Activated naive CD4-positive, alpha-beta T cell (primary cell): ENCODE data around the gene SLC48A1.
A peak's percentile ranks its signal among the peaks of the same experiment; 100 is the strongest.

Experiments used
- DNase-seq, 4 experiments: peaks; one replicate each; lab custom pipeline; 2025; lab: John Stamatoyannopoulos, UW

Gene SLC48A1

DNA sequence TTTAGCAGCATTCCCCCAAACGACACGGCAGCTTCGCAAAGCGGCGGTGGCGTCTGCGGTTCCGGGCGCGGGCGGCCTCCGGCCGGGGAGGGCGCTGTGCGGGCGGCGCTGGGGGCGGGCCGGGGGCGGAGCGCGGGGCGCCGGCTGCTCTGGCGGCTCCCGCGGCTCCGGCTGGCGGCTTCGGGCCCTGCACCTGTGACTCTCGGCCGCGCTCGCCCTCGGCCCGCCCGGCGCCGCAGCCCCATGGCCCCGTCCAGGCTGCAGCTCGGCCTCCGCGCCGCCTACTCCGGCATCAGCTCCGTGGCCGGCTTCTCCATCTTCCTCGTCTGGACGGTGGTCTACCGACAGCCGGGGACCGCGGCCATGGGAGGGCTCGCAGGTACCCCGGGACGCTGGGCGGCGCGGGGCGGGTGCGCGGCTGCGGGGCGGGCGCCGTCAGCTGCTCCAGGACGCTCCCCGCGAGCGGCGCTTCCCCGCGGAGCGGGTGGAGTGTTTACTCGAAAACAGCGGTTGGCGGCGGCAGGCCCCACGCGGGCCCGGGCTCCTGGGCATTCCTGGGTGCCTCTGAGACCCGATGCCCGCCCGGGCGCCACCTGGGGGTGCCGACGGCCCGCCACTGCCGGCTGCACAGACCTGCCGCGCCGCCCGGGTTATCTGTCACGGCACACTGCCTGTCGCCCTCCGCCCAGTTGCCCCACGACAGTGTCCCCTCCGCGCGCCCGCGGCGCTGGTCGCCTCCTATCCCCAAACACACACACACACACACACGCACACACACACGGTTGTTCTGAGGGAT, at the start of gene SLC48A1:
Gene SLC48A1, plus strand, starts transcription at position 177 of the 796 bp plus-strand sequence. Its CDS starts 67 bp downstream, at position 244.
- peak; percentile 27 to 77 (median 48) for DNase-seq

DNA sequence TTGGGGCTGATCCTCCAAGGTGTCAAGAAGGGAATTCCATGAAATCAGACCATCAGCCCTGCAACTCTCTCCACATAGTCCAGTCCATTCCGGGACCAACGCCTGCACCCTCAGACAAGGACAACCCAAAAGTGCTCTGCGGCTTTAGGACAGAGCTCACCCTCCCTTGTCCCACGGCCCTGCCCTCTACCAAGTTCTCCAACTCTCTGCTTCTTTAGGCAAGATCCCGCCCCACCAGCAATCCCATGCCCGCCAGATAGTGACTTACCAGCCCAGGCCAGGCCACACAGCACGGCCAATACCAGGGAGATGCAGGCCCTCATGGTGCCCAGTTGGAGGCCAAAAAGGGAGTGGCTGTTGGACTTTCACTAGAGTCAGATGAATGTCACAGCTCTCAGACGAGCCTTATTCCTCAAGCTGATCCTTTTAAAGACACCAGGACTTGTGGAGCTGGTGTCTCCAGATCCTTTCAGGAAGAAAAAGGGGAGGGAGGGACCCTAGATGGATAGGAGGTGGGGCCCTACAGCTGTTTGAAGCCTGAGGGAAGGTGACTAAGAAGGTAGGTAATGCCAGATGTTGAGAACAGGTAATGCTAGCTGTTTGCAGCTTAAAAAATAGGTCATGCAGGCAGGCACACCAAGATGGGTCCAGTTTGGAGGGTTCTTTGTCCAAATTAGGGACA, 47.8 kb upstream of the SLC48A1 start, which contains the start of gene ENDOU:
Gene ENDOU, minus strand, starts transcription at position 400 of the 682 bp plus-strand sequence. Its CDS starts 77 bp downstream, at position 323.
- no peak for DNase-seq

DNA sequence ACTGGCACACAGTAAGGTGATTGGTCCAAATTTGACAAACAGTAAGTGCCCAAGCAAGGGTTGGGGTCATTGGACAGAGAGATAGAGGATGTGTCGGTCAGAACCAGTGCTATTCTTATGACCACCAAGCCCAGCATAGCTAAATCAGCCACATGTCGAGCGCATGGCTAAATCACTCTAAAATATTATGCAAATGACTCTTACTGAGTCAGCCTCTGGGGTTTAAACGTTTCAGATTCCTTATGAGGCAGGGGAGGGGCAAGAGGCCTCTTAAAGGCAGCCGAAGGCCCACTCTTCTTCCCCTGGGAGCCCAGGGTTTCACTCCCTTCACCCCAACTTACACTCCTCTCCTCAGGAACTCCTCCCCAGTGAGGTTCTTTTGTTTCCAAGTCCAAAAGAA, 47.1 kb upstream of the SLC48A1 start:
- no peak for DNase-seq

DNA sequence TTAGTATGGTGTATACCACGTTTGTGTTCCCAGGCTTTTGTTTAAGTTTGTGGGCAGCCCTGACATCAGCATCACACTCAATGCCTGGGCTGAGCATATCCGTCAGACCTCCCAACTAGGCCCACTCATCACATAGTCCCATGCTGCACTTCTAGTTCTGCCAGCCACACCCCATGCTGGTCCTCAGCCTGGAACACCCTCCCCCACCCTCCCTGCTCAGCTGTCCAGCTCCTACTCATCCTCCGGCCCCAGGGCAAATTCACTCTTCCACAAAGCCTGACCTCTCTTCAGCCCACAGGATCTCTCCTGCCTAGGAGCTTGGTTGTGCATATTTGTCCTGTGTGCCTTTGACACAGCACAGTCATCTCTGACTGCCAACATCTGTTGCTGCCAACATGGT, 43.8 kb upstream of the SLC48A1 start:
- DNase-seq, result no peak

DNA sequence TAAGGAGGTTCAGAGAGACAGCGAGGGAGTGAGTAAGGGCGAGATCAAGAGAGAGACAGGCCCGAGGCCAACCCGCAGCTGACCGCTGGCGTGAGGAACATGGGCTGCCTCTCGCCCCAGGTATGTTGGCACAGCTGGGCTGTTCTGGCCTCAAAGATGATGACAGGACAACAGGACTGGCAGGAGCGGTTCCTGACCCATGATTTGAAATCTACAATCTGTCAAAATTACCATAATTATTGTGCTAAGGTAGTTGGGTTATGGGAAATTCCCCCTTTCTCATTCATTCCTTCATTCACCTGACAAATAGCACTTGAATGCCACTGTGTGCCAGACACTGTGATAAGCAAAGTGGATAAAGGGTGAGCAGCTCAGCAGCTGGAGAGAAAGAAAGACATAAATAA, 42.7 kb upstream of the SLC48A1 start:
- no peak for DNase-seq

DNA sequence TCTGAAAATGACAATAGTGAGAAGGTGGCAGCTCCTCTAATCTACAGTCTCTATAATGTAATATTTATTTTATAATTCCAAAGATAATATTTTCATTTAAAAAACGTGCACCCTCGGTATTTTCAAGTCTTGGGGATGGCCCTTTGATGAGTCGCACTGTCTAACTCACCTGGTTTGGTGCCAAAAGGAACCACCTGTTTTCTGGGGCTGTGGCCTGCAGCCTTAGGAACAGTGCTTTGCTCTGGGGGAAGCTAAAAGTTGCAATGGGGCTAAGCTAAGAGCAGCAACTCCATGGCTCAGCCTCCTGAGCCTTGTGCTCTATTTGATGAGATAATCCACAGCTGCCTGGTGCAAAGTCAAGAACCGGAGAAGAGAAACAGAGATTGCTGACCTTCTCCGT, 41.3 kb upstream of the SLC48A1 start:
- DNase-seq, result no peak

DNA sequence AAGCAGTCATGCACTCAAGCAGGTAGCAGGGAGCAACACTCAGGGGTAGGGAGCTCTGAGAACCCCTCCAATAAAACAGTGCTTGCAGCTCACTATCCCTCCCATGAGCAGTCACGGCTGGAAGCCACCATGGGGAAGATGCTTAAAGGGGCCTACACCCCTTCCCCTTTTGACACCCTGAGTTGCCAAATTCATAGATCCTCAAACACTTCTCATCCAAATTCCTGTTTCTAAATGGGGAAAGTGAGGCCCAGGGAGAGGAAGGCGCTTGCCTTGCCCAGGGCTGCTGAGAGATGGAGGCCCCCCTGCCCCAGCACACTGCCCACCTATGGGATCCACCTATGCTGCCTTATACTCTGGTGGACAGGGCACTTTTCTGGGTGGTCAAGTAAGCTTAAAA, 40.5 kb upstream of the SLC48A1 start:
- DNase-seq, result no peak

DNA sequence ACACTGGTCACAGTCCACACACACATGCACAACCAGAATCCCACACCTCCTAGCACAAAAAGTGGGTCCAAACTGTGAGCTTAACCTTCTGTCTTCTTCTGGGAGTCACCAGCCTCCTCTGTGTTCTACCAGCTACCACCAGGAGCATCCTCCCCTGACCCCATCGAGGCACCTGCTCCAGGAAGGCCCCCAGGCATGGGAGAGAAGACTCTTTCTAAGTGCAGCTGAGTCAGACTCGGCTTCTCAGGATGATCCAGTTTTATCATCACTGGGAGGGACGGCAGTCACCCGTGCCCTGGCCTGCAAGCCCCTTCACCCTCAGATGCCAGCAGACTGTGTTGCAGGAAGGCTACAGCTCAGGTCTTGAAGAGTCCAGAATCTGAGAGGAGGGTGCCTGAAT, 39.9 kb upstream of the SLC48A1 start:
- no peak for DNase-seq

DNA sequence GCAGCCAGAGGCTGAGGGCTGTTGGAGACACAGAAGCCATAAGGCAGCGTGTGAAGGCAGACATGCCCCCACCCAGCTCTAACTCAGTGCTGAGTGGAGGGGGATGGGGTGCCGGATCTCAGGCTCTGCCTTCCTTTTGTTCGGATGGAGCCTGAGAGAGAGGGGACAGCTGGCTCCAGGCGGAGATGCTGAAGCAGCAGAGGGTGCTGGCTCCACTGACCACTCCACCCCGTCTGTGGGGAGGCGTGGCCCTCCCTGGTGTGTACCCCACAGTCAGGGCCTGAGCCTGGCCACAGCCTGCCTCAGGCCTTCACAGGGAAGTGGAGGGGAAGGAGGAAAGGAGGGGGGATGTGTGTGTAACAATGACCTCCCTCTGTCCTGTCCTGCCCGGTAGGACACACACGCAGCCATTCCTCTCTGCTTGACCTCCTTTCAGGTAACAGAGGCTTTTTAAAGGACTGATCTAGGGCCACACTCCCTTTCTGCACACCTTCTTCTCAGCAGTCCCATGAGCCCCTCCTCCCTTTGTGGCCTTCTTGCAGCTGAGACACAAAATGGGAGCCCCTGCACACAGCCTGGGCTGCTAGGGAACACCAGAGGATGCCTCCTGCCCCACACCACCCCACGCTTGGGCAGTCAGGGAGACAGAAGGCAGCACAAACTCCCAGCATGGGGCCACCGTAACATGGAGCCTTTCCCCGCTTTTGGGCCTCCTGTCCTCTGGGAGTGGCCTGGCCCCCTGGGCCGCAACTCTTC, 38.1 kb upstream of the SLC48A1 start:
- DNase-seq, result no peak

DNA sequence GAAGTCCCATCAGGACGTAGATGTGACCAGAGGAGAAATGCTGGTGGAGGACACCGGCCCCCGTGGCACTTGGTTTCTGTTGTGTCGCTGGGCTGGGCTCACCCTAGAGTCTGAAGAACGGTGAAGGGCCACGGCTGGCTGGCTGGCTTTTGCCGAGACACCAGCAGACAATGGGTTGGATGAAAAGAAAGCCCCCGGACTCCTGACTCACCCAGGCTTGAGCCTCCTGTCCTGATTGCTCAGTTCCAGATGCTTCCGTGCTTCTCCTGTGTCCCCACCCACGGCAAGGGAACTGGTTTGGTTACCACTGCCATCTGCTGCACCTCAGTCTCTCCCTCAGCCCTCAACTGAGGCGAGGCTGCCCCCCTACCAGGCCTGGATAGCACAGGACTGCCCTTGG, 37.4 kb upstream of the SLC48A1 start:
- no peak for DNase-seq

DNA sequence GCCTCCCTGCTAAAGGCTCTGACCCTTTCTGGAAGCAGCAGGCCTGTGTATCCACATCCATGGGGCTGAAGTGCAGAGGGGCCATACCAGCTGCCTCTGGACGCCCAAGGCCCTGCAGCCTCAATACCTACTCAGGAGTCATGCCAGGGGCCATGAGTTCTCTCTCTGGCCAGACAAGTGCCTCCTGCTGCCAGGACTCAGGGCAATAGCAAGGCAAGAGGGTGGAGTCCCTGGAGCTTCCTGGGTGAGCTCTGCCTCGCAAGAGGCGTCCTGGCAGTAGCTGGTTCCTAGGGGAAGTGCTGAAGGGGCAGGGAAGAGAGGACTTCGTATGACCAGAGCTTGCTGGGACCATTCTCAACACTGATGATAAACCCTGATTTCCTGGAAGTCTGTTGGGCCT, 36.8 kb upstream of the SLC48A1 start:
- no peak for DNase-seq

DNA sequence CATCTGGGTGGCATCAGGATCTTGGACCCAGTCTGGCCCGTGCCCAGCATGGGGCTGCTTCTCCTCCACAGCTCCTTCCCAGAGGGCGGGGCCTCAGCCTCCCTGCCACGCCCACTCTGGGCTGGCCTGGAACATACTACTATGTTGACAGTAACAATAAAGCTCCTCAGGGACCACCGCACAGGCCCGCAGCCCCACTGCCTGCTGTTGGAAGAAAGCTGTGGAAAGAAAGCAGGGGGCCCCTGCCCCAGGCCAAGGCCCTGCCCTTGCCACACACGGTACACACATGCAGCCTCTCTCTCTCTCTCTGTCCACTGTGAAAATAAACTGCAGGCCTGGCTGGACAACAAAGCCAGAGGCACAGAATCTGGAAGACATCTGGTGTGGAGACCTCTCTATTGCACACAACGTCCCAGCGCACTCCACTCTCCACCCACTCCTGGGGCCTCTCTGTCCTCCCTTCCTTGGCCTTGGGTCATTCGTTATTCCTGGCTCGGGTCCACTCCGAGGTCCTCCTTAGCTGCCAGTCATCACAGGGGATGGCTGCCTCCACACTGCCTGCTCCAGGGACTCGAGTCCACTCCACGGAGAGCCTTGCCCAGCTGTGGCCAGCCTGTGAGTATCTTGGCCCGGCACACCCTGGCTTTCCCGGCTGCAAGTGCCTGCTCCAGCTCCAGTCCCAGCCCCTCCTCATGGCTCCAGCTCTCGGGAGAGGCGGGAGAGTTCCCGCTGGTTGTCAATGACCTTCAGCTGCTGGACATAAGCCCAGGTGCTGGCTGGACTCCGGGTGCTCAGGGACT, 36.0 kb upstream of the SLC48A1 start:
- DNase-seq, result no peak

DNA sequence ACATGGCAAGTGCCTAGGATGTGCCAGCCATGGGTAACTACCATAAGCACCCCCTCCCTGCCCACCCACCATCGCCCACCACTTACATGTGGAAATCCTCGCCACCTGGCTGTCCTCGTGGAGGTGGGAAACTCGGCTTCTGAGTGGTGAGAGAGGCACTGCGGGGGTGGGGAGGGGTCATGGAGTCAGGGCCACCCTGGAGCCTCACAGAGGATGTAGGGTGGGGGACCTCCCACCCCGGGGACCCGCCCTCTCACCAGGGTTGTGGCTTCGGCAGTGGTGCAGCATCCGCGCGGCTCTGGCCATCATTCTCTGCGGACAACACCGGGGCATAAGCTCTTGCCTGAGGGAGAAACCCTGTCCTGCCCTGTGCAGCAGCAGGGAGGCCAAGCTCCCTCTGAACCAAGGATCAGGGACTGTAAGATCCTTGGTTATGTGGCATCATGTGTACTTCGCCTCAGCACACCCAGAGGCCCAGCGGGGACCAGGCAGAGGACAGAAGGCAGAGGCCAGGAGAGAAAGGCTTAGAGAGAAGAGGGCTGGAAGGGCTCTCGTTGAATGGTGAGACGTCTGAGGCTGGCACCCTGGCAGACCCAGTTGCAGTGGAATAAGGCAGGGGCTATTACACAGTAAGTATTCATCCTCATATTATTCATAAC, 35.0 kb upstream of the SLC48A1 start:
- no peak for DNase-seq

DNA sequence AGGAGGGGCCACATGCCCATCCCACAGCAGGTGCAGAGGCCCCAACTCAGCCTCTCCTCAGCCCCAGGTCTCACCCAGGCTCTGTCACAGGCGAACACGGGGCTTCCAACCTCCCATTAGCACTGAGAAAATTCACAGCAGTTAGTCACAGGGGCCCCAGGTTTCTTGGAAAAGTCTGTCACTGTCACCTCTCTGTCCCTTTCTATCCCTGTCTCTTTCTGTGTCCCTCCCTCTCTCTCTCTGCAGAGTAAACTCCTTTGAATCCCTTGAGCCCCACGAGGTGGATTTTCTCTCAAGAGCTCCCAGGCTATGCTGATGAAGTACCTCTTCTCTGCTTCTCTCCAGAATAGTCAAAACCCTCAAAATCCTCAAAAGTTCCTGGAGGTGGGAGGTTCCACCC, 33.7 kb upstream of the SLC48A1 start:
- no peak for DNase-seq

DNA sequence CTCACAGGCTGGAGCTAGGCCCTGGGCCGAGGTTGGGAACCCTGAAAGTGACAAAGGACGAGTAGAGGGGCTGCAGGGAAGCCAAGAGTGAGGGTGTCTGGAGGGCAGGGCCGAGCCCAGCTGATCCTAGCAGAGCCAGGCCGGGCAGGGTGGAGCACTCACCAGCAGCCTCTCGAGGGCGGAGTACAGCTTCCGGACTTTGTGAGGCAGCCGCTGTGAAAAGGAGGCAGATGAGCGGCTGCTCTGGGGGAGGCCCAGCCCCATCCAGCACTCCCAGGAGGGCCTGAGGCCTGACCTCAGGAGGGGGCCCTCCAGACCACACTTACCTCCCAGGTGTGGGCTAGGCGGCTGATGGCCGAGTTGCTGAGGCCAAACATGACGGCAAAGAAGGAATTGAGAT, 33.1 kb upstream of the SLC48A1 start:
- DNase-seq, result no peak

DNA sequence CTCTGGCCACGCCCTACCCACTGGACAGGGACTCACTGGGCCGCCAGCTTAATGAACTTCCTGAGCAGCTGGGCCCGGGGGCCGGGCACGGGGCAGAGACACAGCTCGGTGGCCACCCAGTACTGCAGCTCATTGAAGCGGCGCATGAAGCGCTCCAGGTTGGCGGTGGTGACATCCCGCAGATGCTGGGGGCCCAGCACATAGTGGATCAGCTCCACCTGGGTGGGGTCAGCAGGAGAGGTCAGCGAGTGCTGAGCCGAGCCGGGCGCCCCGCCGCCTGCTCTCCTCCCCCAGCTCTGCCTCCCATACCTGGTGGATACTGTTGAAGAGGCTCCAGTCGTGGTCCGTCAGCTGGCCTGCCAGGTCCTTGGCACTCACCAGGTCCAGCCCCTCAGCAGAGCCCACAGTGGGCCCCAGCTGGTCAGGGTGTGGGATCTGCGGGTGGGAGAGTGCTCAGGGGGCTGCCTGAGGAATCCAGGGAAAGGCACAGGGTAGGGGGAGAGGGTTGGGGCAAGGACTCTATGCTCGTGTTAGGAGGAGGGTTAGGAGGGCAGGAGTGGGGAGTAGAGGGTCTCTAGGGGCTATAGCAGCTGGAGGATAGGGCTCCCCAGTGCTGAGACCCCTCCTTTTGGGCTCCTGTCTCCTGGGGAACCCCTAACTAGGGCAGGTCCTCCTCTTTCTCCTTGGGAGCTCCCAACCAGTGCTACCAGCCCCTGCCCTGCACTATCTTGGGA, 32.3 kb upstream of the SLC48A1 start:
- DNase-seq, result no peak

DNA sequence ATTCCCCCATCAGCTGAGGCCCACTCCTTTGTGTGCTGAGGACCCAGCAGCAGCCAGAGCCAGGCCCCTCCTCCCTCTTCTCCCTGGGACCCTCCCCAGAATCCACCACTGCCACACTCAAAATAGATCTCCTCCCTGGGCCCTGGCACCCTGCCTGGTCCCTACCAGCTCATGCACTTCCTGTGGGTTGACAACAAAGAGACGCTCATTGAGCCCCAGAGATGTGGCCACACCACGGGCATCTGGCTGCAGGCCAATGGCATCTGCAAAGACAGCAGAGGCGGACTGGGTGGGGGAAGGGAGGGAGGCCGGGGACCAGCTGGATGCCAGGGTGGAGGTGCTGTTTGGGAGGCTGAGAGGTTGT, 31.7 kb upstream of the SLC48A1 start:
- peak in 2 of 4 experiments; percentile 49 to 59 for DNase-seq

DNA sequence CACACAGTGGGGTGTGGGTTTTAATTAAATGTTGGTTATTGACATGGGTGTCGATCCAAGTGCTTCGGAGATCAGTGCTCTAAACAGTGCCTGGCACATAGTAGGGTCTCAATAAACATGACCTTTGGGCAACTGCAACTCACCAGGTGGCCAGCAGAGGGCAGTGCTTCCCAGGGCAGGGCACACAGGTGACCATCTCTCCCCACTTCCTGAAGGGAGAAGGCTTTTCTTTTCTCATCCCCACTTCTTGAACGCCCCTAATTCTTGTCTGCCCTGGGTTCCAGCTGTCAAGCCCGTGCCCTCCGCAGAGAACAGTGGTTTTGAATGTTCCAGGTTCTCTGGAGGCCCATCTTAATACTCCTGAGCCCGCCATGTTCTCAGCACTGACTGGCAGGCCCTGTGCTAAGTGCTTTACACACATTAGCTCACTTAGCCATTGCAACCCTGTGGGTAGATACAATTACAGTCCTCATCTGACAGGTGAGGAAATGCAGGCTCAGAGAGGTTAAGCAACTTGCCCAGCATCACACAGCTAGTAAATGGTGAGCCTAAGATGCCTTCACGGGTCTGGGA, 30.7 kb upstream of the SLC48A1 start:
- DNase-seq, result peak; percentile 42 to 73 (median 68)

DNA sequence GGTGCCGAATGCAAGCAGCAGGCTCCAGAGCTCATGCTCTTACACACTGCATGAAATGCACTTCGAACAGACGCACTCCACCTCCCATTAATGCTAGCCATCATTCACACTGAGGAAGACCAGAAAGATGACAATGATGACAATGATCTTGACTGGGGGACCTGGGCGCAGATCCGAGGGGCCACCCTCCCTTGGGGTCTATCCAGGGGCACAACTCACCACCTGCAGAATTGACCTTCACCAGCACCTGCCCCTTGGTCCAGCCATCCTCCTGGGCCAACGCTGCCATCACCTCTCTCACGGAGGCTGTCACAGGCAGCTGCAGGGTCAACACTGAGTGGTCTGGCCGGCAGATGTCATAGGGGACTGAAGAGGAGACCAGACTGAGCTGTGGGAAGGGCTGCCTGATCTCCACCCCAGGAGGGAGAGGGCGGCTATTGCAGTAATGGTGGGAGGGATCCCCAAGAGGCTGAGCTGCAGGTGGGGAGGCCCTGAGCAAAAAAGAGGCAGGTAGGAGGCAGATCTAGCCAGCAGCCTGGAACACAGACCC, 29.7 kb upstream of the SLC48A1 start:
- DNase-seq, result no peak
